ENCODE results near the gene ARHGAP28.

GRCh38 chr18:6785411-6785810 lies 55.9 kb downstream of the ARHGAP28 start:
- no peak for TF ChIP-seq NFYA (IDR thresholded peaks at IDR 0.05; ENCODE audit: borderline replicate concordance, low read depth, low read length)
- TF ChIP-seq EZH2 (IDR thresholded peaks at IDR 0.05; ENCODE audit: borderline replicate concordance, control insufficient read depth, low read depth, low read length) = no peak
- TF ChIP-seq POLR2A (IDR thresholded peaks at IDR 0.05; ENCODE audit: low read depth, low read length) = no peak
- no peak for TF ChIP-seq SRF (IDR thresholded peaks at IDR 0.05; ENCODE audit: low read depth in 2 of 2, low read length in 2 of 2)
- TF ChIP-seq, protein P1, sequence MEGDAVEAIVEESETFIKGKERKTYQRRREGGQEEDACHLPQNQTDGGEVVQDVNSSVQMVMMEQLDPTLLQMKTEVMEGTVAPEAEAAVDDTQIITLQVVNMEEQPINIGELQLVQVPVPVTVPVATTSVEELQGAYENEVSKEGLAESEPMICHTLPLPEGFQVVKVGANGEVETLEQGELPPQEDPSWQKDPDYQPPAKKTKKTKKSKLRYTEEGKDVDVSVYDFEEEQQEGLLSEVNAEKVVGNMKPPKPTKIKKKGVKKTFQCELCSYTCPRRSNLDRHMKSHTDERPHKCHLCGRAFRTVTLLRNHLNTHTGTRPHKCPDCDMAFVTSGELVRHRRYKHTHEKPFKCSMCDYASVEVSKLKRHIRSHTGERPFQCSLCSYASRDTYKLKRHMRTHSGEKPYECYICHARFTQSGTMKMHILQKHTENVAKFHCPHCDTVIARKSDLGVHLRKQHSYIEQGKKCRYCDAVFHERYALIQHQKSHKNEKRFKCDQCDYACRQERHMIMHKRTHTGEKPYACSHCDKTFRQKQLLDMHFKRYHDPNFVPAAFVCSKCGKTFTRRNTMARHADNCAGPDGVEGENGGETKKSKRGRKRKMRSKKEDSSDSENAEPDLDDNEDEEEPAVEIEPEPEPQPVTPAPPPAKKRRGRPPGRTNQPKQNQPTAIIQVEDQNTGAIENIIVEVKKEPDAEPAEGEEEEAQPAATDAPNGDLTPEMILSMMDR (IDR thresholded peaks at IDR 0.05 in 2 of 3, conservative IDR thresholded peaks at IDR 0.05 in 1 of 3; ENCODE audit: control insufficient read depth in 2 of 3, extremely low read depth in 1 of 3, insufficient read depth in 1 of 3, low read depth in 3 of 3, low read length in 3 of 3) = no peak
- TF ChIP-seq, protein P2, sequence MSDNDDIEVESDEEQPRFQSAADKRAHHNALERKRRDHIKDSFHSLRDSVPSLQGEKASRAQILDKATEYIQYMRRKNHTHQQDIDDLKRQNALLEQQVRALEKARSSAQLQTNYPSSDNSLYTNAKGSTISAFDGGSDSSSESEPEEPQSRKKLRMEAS (IDR thresholded peaks at IDR 0.05; ENCODE audit: low read depth, low read length) = no peak
- TF ChIP-seq ZNF274 (IDR thresholded peaks at IDR 0.05; ENCODE audit: insufficient read depth, insufficient read length) = no peak
- no peak for TF ChIP-seq HDAC2 (IDR thresholded peaks at IDR 0.05)
- no peak for TF ChIP-seq LARP7 (IDR thresholded peaks at IDR 0.05)
- no peak for TF ChIP-seq PAX8 (IDR thresholded peaks at IDR 0.05)
- TF ChIP-seq NR2C1 (IDR thresholded peaks at IDR 0.05) = no peak
- TF ChIP-seq ZNF687 (IDR thresholded peaks at IDR 0.05) = no peak
